K562 (cell line): ENCODE data around the gene SMG5. TPM values are rescaled to one million over a fixed set of nuclear protein-coding genes. Genes with fewer than 3 reads are reported as not detected.

Experiments used
- ATF1 ChIP-seq, 2 experiments: fragments of 450-650 bp in 1 of 2; IDR thresholded peaks; 2 replicates each; pipeline ENCODE4 v1.6.1; 2016; ENCODE audit warnings: missing compliant biosample characterization in 1 of 2, missing genetic modification characterization in 1 of 2
- C11orf30 ChIP-seq: fragments of 450-650 bp; IDR thresholded peaks from 2 replicates; pipeline ENCODE4 v1.6.1; 2016; ENCODE audit warnings: low read depth, mild to moderate bottlenecking
- ELF4 ChIP-seq: fragments of 450-650 bp; formaldehyde crosslinking; IDR thresholded peaks from 2 replicates; pipeline ENCODE4 v1.4.0; 2022; ENCODE audit warnings: missing genetic modification characterization
- ERF ChIP-seq: fragments of 450-650 bp; formaldehyde crosslinking; IDR thresholded peaks from 2 replicates; pipeline ENCODE4 v1.4.0; 2020; ENCODE audit warnings: mild to moderate bottlenecking, mixed read lengths
- ETV1 ChIP-seq: fragments of 450-650 bp; conservative IDR thresholded peaks from 2 replicates; pipeline ENCODE4 v1.6.1; 2016; ENCODE audit warnings: missing genetic modification characterization, control low read depth, low read depth, missing compliant biosample characterization
- GATAD2A ChIP-seq: fragments of 450-650 bp; IDR thresholded peaks from 2 replicates; pipeline ENCODE4 v1.6.1; 2017
- HIVEP1 ChIP-seq: fragments of 250-450 bp; sonication (Bioruptor Pico); IDR thresholded peaks from 2 replicates; pipeline ENCODE4 v1.4.0; 2020; ENCODE audit warnings: mild to moderate bottlenecking
- HNRNPL ChIP-seq: fragments of 200-400 bp; formaldehyde crosslinking; IDR thresholded peaks from 2 replicates; pipeline ENCODE4 v1.6.1; 2017; ENCODE audit warnings: low read depth, mild to moderate bottlenecking, low read length
- KLF10 ChIP-seq: fragments of 250-450 bp; sonication (Bioruptor Pico); IDR thresholded peaks from 2 replicates; pipeline ENCODE4 v1.6.1; 2021; ENCODE audit warnings: matching md5 sums
- LEF1 ChIP-seq: fragments of 450-650 bp; IDR thresholded peaks from 2 replicates; pipeline ENCODE4 v1.6.1; 2016; ENCODE audit warnings: mild to moderate bottlenecking
- MAZ ChIP-seq, 2 experiments: fragments of 450-650 bp in 1 of 2; sonication (generic) in 1 of 2; formaldehyde crosslinking; IDR thresholded peaks in 1 of 2; conservative IDR thresholded peaks in 1 of 2; 2 replicates each; pipeline versions ENCODE4 v1.4.0 to v1.5.0; 2020; ENCODE audit warnings: mild to moderate bottlenecking in 1 of 2, missing genetic modification reagents in 1 of 2
- MIER1 ChIP-seq: fragments of 450-650 bp; IDR thresholded peaks from 2 replicates; pipeline ENCODE4 v1.6.1; 2016; ENCODE audit warnings: antibody characterized with exemption, mild to moderate bottlenecking, low read depth
- NCOA2 ChIP-seq, 2 experiments: fragments of 450-650 bp; IDR thresholded peaks; 2 replicates each; pipeline ENCODE4 v1.6.1; 2018; ENCODE audit warnings: mild to moderate bottlenecking in 2 of 2, moderate library complexity in 1 of 2; ENCODE audit not compliant: partially characterized antibody in 2 of 2
- NFIX ChIP-seq: fragments of 250-450 bp; sonication (Bioruptor Pico); IDR thresholded peaks from 2 replicates; pipeline ENCODE4 v1.4.0; 2020; ENCODE audit warnings: low read depth, mild to moderate bottlenecking, moderate library complexity
- NR2C1 ChIP-seq, 2 experiments: fragments of 450-650 bp; IDR thresholded peaks; 2 replicates each; pipeline ENCODE4 v1.6.1; 2017; ENCODE audit warnings: mild to moderate bottlenecking in 2 of 2, antibody characterized with exemption in 1 of 2, inconsistent platforms in 1 of 2, missing compliant biosample characterization in 1 of 2, missing genetic modification characterization in 1 of 2
- POLR2B ChIP-seq: fragments of 450-650 bp; IDR thresholded peaks from 2 replicates; pipeline ENCODE4 v1.6.1; 2018; ENCODE audit warnings: low read depth; ENCODE audit not compliant: partially characterized antibody
- TBP ChIP-seq: optimal IDR thresholded peaks from 2 replicates; pipeline ENCODE3; 2011; ENCODE audit warnings: low read depth, low read length, improper control_type of control experiment
- ZNF143 ChIP-seq: sonication (generic); formaldehyde crosslinking; IDR thresholded peaks from 2 replicates; pipeline ENCODE4 v1.9.0; 2022; ENCODE audit warnings: mild to moderate bottlenecking, missing genetic modification reagents
- ZNF561 ChIP-seq: fragments of 450-650 bp; formaldehyde crosslinking; conservative IDR thresholded peaks from 2 replicates; pipeline ENCODE4 v1.4.0; 2020; ENCODE audit warnings: mild to moderate bottlenecking, moderate library complexity
- ZNF77 ChIP-seq: fragments of 250-450 bp; sonication (Bioruptor Pico); IDR thresholded peaks from 2 replicates; pipeline ENCODE4 v1.5.0; 2020
- polyA plus RNA-seq, 8 experiments: library from polyadenylated mRNA; depleted of rRNA in 4 of 8; stranded (reverse) in 5 of 8; unstranded in 3 of 8; fragments of >200 nt; fragmentation: Nextera tagmentation in 2 of 8; fragmentation: Illumina TruSeq in 1 of 8; extraction: Ambion mirVana in 2 of 8; extraction: Trizol in 1 of 8; gene quantifications; 2 replicates each; pipeline versions ENCODE4 v1.2.1 to v1.2.3, GENCODE V29; 2011 to 2014; ENCODE audit warnings: inconsistent platforms in 1 of 8, missing spikeins in 1 of 8
- total RNA-seq, 7 experiments: library from RNA; depleted of rRNA in 6 of 7; stranded (reverse); fragments of >200 nt in 6 of 7; fragmentation: Illumina TruSeq in 2 of 7; extraction: Trizol in 2 of 7; gene quantifications; 2 replicates each; pipeline versions ENCODE4 v1.2.1 to v1.2.3, GENCODE V29; 2011 to 2021; ENCODE audit warnings: low replicate concordance in 1 of 7
- TF ChIP-seq, protein P1 (sequence below): fragments of 200-800 bp; sonication (Bioruptor generic); IDR thresholded peaks from 2 replicates; pipeline ENCODE4 v1.6.1; 2016; ENCODE audit warnings: missing genetic modification characterization, missing compliant biosample characterization
- TF ChIP-seq, protein P2 (sequence below): fragments of 450-650 bp; IDR thresholded peaks from 2 replicates; pipeline ENCODE4 v1.6.1; 2017; ENCODE audit warnings: antibody characterized with exemption

The SMG5 gene
- total and polyA plus RNA-seq, 9 of the 15 experiments (the other 6 are each of a cell fraction or from before 2014, with no cell fraction given), result 1.4 to 85.9 (median 53.0) TPM

DNA sequence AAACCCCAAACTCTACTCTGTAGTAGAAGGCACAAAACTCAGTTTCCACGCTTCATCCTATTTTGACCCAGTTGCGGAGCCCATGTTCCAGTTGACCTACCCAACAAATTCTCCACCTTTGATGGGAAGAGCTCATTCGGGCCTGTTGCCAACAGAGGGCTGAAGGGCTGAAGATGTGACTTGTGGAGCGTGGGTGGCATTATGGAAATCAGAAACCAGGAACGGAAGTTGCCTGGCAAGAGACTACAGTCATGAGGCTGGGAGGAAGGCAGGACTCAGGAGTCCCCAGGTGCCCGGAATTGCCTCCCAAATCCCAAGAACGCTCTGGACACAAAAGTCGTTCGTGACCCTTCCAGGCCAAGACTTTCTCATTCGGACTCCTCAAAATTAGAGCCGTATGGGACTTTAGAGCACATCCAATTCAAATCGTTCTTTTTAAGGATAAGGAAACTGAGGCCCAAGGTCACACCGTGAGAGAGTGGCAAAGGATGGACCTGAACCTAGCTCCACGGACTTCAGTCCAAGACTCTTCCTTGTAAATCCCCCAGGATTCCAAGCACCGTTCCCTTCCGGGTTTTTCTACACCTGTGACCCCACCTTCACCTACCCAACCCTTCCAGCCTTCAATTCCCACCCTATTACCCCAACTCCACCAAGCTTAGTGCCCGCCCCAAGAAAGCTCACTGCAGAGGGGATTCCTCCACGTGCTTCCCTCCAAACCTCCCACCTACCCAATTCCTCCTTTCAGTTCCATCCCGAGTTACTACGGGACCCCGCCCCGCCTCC, 739 bp downstream of the SMG5 start (continued):
- TF ChIP-seq, protein P1, sequence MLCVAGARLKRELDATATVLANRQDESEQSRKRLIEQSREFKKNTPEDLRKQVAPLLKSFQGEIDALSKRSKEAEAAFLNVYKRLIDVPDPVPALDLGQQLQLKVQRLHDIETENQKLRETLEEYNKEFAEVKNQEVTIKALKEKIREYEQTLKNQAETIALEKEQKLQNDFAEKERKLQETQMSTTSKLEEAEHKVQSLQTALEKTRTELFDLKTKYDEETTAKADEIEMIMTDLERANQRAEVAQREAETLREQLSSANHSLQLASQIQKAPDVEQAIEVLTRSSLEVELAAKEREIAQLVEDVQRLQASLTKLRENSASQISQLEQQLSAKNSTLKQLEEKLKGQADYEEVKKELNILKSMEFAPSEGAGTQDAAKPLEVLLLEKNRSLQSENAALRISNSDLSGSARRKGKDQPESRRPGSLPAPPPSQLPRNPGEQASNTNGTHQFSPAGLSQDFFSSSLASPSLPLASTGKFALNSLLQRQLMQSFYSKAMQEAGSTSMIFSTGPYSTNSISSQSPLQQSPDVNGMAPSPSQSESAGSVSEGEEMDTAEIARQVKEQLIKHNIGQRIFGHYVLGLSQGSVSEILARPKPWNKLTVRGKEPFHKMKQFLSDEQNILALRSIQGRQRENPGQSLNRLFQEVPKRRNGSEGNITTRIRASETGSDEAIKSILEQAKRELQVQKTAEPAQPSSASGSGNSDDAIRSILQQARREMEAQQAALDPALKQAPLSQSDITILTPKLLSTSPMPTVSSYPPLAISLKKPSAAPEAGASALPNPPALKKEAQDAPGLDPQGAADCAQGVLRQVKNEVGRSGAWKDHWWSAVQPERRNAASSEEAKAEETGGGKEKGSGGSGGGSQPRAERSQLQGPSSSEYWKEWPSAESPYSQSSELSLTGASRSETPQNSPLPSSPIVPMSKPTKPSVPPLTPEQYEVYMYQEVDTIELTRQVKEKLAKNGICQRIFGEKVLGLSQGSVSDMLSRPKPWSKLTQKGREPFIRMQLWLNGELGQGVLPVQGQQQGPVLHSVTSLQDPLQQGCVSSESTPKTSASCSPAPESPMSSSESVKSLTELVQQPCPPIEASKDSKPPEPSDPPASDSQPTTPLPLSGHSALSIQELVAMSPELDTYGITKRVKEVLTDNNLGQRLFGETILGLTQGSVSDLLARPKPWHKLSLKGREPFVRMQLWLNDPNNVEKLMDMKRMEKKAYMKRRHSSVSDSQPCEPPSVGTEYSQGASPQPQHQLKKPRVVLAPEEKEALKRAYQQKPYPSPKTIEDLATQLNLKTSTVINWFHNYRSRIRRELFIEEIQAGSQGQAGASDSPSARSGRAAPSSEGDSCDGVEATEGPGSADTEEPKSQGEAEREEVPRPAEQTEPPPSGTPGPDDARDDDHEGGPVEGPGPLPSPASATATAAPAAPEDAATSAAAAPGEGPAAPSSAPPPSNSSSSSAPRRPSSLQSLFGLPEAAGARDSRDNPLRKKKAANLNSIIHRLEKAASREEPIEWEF (CRISPR knock-in tag), result no peak
- TF ChIP-seq LEF1 (no peak), POLR2B (no peak), ERF (no peak), HNRNPL (no peak), TBP (no peak), KLF10 (CRISPR knock-in tag) (no peak), ZNF143 (CRISPR knock-in tag) (peak; percentile 57; the same call in 1 of the 2 replicates), MAZ (CRISPR knock-in tag; conservative IDR thresholded peaks at IDR 0.05 in 1 of 2, IDR thresholded peaks at IDR 0.05 in 1 of 2) (no peak), ATF1 (CRISPR knock-in tag; IDR thresholded peaks at IDR 0.05) (no peak), ATF1 (tag; IDR thresholded peaks at IDR 0.05) (no peak), NCOA2 (IDR thresholded peaks at IDR 0.05; ENCODE audit: partially characterized antibody in 2 of 2) (no peak), ZNF77 (no peak), ETV1 (tag) (no peak), NR2C1 (IDR thresholded peaks at IDR 0.05) (peak; percentile 53; the same call in 1 of the 2 replicates), NR2C1 (tag; IDR thresholded peaks at IDR 0.05) (no peak), MIER1 (0 out of 2 replicates have a peak, but pooled peaks have one; percentile 21), NFIX (CRISPR knock-in tag) (no peak), C11orf30 (no peak), ZNF561 (CRISPR knock-in tag) (no peak), GATAD2A (no peak), HIVEP1 (no peak), ELF4 (CRISPR knock-in tag) (0 out of 2 replicates have a peak, but pooled peaks have one; percentile 31)
- TF ChIP-seq, protein P2, sequence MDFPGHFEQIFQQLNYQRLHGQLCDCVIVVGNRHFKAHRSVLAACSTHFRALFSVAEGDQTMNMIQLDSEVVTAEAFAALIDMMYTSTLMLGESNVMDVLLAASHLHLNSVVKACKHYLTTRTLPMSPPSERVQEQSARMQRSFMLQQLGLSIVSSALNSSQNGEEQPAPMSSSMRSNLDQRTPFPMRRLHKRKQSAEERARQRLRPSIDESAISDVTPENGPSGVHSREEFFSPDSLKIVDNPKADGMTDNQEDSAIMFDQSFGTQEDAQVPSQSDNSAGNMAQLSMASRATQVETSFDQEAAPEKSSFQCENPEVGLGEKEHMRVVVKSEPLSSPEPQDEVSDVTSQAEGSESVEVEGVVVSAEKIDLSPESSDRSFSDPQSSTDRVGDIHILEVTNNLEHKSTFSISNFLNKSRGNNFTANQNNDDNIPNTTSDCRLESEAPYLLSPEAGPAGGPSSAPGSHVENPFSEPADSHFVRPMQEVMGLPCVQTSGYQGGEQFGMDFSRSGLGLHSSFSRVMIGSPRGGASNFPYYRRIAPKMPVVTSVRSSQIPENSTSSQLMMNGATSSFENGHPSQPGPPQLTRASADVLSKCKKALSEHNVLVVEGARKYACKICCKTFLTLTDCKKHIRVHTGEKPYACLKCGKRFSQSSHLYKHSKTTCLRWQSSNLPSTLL, result no peak
